GM21717 (cell line): ENCODE results near the gene GART.
"Not testable (repeated sequence)": the region's sequence is repeated elsewhere in the genome, so short reads cannot be mapped to it uniquely, and the experiment has no call there.

ENCODE experiments used
- ATAC-seq: cut with Tn5 transposase; IDR thresholded peaks from one replicate; pipeline ENCODE4 v1.9.1; 2021; ENCODE audit warnings: mild to moderate bottlenecking, moderate library complexity; ENCODE audit not compliant: unreplicated experiment

GART gene

GRCh38 chr21:33477066-33477465 lies 64.9 kb downstream of the GART start:
- no peak for ATAC-seq

GRCh38 chr21:33473344-33473743 lies 68.6 kb downstream of the GART start:
- no peak for ATAC-seq

GRCh38 chr21:33470701-33471100 lies 71.2 kb downstream of the GART start:
- ATAC-seq = no peak

GRCh38 chr21:33469183-33469582 lies 72.7 kb downstream of the GART start:
- not testable (repeated sequence) for ATAC-seq

GRCh38 chr21:33461538-33462250 lies 80.2 kb downstream of the GART start:
- ATAC-seq = no peak

- no peak for ATAC-seq
These were observed 83.1 kb downstream of the GART start for GRCh38 chr21:33458861-33459260.

GRCh38 chr21:33455686-33456446 lies 86.1 kb downstream of the GART start:
- ATAC-seq = no peak
